HepG2 (cell line): ENCODE data around the gene PPP2R2B. TPM values are rescaled to one million over a fixed set of nuclear protein-coding genes. Genes with fewer than 3 reads are reported as not detected.

Experiments
- HMG20A ChIP-seq: IDR thresholded peaks from 2 replicates; pipeline ENCODE4 v1.6.1; 2016; ENCODE audit warnings: borderline replicate concordance
- HNRNPK ChIP-seq: fragments of 200-400 bp; formaldehyde crosslinking; IDR thresholded peaks from 2 replicates; pipeline ENCODE4 v1.6.1; 2018; ENCODE audit warnings: low read length, low read depth, moderate library complexity, mild to moderate bottlenecking; ENCODE audit not compliant: poor library complexity, severe bottlenecking
- MAFG ChIP-seq: sonication (generic); formaldehyde crosslinking; IDR thresholded peaks from 2 replicates; pipeline ENCODE4 v1.5.1; 2020; ENCODE audit warnings: mild to moderate bottlenecking, missing genetic modification reagents
- MIER3 ChIP-seq: IDR thresholded peaks from 2 replicates; pipeline ENCODE4 v1.6.1; 2016; ENCODE audit warnings: missing compliant biosample characterization, borderline replicate concordance
- PRPF4 ChIP-seq: fragments of 200-400 bp; formaldehyde crosslinking; IDR thresholded peaks from 2 replicates; pipeline ENCODE4 v1.6.1; 2016; ENCODE audit warnings: low read length, low read depth; ENCODE audit not compliant: poor library complexity, severe bottlenecking
- SAFB2 ChIP-seq: sonication (generic); formaldehyde crosslinking; IDR thresholded peaks from 2 replicates; pipeline ENCODE4 v1.5.1; 2020; ENCODE audit warnings: missing genetic modification reagents, low read depth, mild to moderate bottlenecking, borderline replicate concordance
- SAP130 ChIP-seq: IDR thresholded peaks from 2 replicates; pipeline ENCODE4 v1.6.1; 2016; ENCODE audit warnings: low read depth
- SMARCC2 ChIP-seq: fragments of 450-650 bp; IDR thresholded peaks from 2 replicates; pipeline ENCODE4 v1.6.1; 2017; ENCODE audit warnings: antibody characterized with exemption, mild to moderate bottlenecking
- SRSF4 ChIP-seq: fragments of 200-400 bp; formaldehyde crosslinking; IDR thresholded peaks from one replicate; pipeline ENCODE4 v1.6.1; 2018; ENCODE audit warnings: mild to moderate bottlenecking, low read depth, low read length, moderate library complexity; ENCODE audit not compliant: poor library complexity, severe bottlenecking
- ZFX ChIP-seq: sonication (generic); formaldehyde crosslinking; IDR thresholded peaks from 2 replicates; pipeline ENCODE4 v1.4.0; 2020; ENCODE audit warnings: mild to moderate bottlenecking, low read depth, missing genetic modification reagents, moderate library complexity
- ZMYM2 ChIP-seq: sonication (generic); formaldehyde crosslinking; IDR thresholded peaks from 2 replicates; pipeline ENCODE4 v1.8.0; 2022; ENCODE audit warnings: mild to moderate bottlenecking, missing genetic modification reagents
- ZNF251 ChIP-seq: sonication (generic); formaldehyde crosslinking; IDR thresholded peaks from 2 replicates; pipeline ENCODE4 v1.9.0; 2021; ENCODE audit warnings: mild to moderate bottlenecking, missing genetic modification reagents
- ZNF337 ChIP-seq: sonication (generic); formaldehyde crosslinking; IDR thresholded peaks from 2 replicates; pipeline ENCODE4 v1.5.1; 2020; ENCODE audit warnings: missing genetic modification reagents, low read depth, mild to moderate bottlenecking, borderline replicate concordance
- ZNF619 ChIP-seq: sonication (generic); formaldehyde crosslinking; IDR thresholded peaks from 2 replicates; pipeline ENCODE4 v1.4.0; 2020; ENCODE audit warnings: mild to moderate bottlenecking, missing genetic modification reagents
- ZNF709 ChIP-seq: sonication (generic); formaldehyde crosslinking; IDR thresholded peaks from 2 replicates; pipeline ENCODE4 v1.5.0; 2020; ENCODE audit warnings: mild to moderate bottlenecking, missing genetic modification reagents
- polyA plus RNA-seq, 8 experiments: library from polyadenylated mRNA; depleted of rRNA in 3 of 8; stranded (reverse) in 7 of 8; unstranded in 1 of 8; fragments of >200 nt; fragmentation: Illumina TruSeq in 4 of 8; extraction: Trizol in 4 of 8; gene quantifications; 2 replicates each; pipeline versions ENCODE4 v1.2.1 to v1.2.3, GENCODE V29; 2011 to 2016; ENCODE audit warnings: low read depth in 4 of 8, missing spikeins in 1 of 8, mixed read lengths in 1 of 8; ENCODE audit not compliant: insufficient read depth in 1 of 8
- total RNA-seq, 5 experiments: library from RNA; depleted of rRNA; stranded (reverse); fragments of >200 nt; fragmentation: Illumina TruSeq; extraction: Trizol; gene quantifications; 2 replicates each; pipeline ENCODE4 v1.2.3, GENCODE V29; 2016; ENCODE audit warnings: low read depth in 1 of 5
- TF ChIP-seq, protein P1 (sequence below): sonication (generic); formaldehyde crosslinking; IDR thresholded peaks from 2 replicates; pipeline ENCODE4 v1.4.0; 2020; ENCODE audit warnings: missing genetic modification reagents, low read depth, mild to moderate bottlenecking, borderline replicate concordance

PPP2R2B gene
- total and polyA plus RNA-seq, 2 of the 13 experiments (the other 11 are each of a cell fraction or from before 2014, with no cell fraction given): not detected

DNA sequence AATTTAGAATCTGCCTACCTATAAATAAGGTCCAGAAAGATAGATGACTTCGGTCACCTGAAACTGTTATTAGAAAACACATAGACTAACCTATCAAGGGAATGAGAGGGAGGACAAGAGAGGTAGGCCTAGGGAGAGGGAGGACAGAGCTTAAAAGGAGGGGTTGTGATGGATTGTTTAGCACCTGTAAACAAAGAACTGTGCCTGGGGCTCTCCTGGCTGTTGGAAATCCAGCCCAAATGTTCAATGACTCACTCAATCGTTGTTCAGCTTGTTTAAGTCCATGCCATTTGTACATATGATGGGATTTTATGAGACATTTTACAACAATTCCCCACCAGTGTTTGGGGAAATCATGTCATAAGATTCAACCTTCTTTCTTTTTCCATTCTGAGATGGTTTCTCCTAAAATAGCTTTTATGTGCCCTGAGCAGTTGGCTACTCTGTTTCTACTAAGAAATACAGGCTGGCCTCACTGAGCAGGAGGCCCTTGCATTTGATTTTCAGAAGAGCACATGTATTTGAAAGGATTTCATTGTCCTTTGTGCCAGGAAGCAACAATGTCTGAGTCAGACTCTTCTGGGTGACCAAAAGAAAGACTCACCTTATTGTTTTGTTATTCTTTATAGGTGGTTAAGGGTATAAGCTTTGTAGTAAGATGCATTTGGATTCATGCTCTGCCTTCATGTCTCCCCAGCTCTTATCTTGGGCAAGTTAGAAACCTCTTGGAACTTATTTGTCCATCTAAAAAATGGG, 314.4 kb downstream of the PPP2R2B start (continued):
- TF ChIP-seq ZMYM2 (CRISPR knock-in tag) (no peak), MIER3 (CRISPR knock-in tag) (no peak), MAFG (no peak), ZNF709 (CRISPR knock-in tag) (no peak), HMG20A (no peak), HNRNPK (no peak), SMARCC2 (no peak), SRSF4 (no peak), SAFB2 (no peak), PRPF4 (no peak), ZNF337 (no peak), SAP130 (CRISPR knock-in tag) (no peak), ZFX (CRISPR knock-in tag) (no peak), ZNF619 (CRISPR knock-in tag) (no peak), ZNF251 (CRISPR knock-in tag) (no peak)
- TF ChIP-seq, protein P1, sequence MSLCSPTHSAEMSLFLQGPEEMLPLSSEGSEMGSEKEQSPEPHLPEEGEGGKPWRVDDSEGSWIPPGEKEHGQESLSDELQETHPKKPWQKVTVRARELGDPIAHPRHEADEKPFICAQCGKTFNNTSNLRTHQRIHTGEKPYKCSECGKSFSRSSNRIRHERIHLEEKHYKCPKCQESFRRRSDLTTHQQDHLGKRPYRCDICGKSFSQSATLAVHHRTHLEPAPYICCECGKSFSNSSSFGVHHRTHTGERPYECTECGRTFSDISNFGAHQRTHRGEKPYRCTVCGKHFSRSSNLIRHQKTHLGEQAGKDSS (CRISPR knock-in tag): no peak
